ENCODE results near the gene PNPLA1.

PNPLA1 gene

GRCh38 chr6:36285187-36285671 is 15.4 kb downstream of the PNPLA1 start:
- no peak for DNase-seq (ENCODE audit: low read depth)

- peak; percentile 20 for DNase-seq (ENCODE audit: low read depth)
Observed at GRCh38 chr6:36285797-36286196, 15.9 kb downstream of the PNPLA1 start.

- DNase-seq (ENCODE audit: low read depth), result no peak
Observed at GRCh38 chr6:36286858-36287257, 17.0 kb downstream of the PNPLA1 start.

- DNase-seq (ENCODE audit: low read depth), result no peak
Observed at GRCh38 chr6:36289281-36289878, 19.5 kb downstream of the PNPLA1 start.

GRCh38 chr6:36290668-36291620 is 21.1 kb downstream of the PNPLA1 start:
- DNase-seq (ENCODE audit: low read depth), result peak; percentile 88

GRCh38 chr6:36292170-36292569 is 22.3 kb downstream of the PNPLA1 start:
- no peak for DNase-seq (ENCODE audit: low read depth)

- DNase-seq (ENCODE audit: low read depth), result peak; percentile 67
Observed at GRCh38 chr6:36296240-36296639, 26.4 kb downstream of the PNPLA1 start.

- DNase-seq (ENCODE audit: low read depth), result no peak
Observed at GRCh38 chr6:36297051-36297450, 27.2 kb downstream of the PNPLA1 start.

- DNase-seq (ENCODE audit: low read depth), result no peak
Observed at GRCh38 chr6:36297511-36297910, 27.7 kb downstream of the PNPLA1 start.

GRCh38 chr6:36298027-36298426 is 28.2 kb downstream of the PNPLA1 start:
- DNase-seq (ENCODE audit: low read depth), result no peak

- DNase-seq (ENCODE audit: low read depth), result peak; percentile 50
Observed at GRCh38 chr6:36301085-36301658, 31.3 kb downstream of the PNPLA1 start.

- no peak for DNase-seq (ENCODE audit: low read depth)
Observed at GRCh38 chr6:36301781-36302180, 31.9 kb downstream of the PNPLA1 start.

- peak; percentile 85 for DNase-seq (ENCODE audit: low read depth)
Observed at GRCh38 chr6:36302227-36302976, 32.5 kb downstream of the PNPLA1 start.

GRCh38 chr6:36305885-36306284 is 36.0 kb downstream of the PNPLA1 start:
- DNase-seq (ENCODE audit: low read depth), result no peak

GRCh38 chr6:36306375-36306774 is 36.5 kb downstream of the PNPLA1 start:
- DNase-seq (ENCODE audit: low read depth), result no peak

GRCh38 chr6:36308514-36308913 is 38.7 kb downstream of the PNPLA1 start:
- no peak for DNase-seq (ENCODE audit: low read depth)

- no peak for DNase-seq (ENCODE audit: low read depth)
Observed at GRCh38 chr6:36309203-36309602, 39.3 kb downstream of the PNPLA1 start.

- DNase-seq (ENCODE audit: low read depth), result no peak
Observed at GRCh38 chr6:36309900-36310299, 40.0 kb downstream of the PNPLA1 start.

- no peak for DNase-seq (ENCODE audit: low read depth)
Observed at GRCh38 chr6:36312854-36313648, 43.2 kb downstream of the PNPLA1 start.

- no peak for DNase-seq (ENCODE audit: low read depth)
Observed at GRCh38 chr6:36313649-36313936, 43.7 kb downstream of the PNPLA1 start.

- peak; percentile 86 for DNase-seq (ENCODE audit: low read depth)
Observed at GRCh38 chr6:36314221-36315014, 44.6 kb downstream of the PNPLA1 start.
